Posterior vena cava (tissue), 2 donors: ENCODE results near the gene GABBR2. TPM values are rescaled to one million over a fixed set of nuclear protein-coding genes. Genes with fewer than 3 reads are reported as not detected.
"Not testable (repeated sequence)": the region's sequence is repeated elsewhere in the genome, so short reads cannot be mapped to it uniquely, and the experiment has no call there.

Experiments
- DNase-seq: peaks from one replicate; pipeline ENCODE4 v3.0.0-alpha.2; 2020; ENCODE audit warnings: low spot score
- intact Hi-C, 2 donors: fragments of 100-400 bp; cut with DNase I; formaldehyde crosslinking; loops; one replicate each; pipeline versions ENCODE4 v1.14.1 to v1.14.2; 2022 to 2023
- total RNA-seq, 2 donors: library from RNA; stranded (reverse); fragmentation: NEBNext Ultra II Directional; extraction: Animal tissue kit (Norgen Biotek cat#: 25700); gene quantifications; one replicate each; pipeline ENCODE4 v1.2.1, GENCODE V29; 2021
- donor health status: DM: yes; HTN: yes; CAD: no.
- donor health status: DM: yes; HTN: yes; CAD: no.

Gene GABBR2
- total RNA-seq, 2 donors from 2014 or later: not detected

DNA sequence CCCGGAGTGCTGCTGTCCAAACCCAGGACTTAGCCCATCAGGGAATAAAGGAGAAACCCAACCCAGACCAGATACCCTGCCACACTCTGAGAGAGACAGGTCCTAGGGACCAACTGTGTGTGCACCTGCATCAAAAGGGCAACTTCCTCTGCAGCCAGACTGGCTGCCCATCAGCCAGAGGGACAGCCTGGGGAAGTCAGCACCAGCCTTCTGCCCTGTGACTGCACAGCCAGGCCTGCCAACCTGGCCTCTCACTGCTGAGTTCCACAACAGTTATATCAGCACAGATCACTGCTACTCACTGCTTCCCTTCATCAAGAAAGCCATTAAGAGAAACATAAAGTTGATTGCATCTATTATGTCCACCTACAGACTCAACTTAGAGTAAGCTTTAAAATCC lies 18.0 kb downstream of the GABBR2 start:
- no peak for DNase-seq
- intact Hi-C loops: no loop called here

DNA sequence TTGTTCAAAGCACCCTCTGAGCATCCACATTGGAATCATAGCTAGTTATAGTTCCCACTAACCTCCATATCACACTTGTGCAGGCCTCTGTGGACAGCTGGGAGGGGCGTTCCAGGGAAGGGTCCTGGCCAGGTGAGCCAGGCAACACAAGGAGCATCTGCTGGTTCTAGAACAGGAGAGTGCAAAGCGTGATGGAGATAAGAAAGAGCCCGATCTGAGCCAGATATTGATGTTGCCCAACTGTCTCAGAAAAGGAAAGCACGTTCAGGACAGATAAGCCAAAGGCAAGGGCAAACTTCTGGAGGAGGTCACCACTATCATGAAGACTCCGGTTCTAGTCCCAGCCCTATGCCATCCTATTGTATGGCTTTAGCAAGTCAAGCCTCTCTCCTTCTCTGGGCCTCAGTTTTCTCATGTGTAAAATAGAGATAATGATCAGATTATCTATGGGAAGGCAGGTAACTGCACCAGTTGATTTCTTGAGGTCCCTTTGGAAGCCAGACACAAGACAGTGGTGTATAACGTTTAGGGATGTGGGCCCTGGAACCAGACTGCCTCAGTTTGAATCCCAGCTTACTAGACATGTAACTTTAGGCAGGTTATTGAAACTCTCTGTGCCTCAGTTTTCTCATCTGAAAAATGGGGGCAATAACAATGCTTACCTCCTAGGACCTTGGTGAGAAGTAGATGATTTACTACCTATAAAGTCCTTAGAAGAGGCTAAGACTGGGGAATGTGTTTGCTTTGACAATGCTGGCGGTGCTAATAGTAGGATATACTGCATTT lies 19.8 kb downstream of the GABBR2 start:
- DNase-seq: no peak
- intact Hi-C loops: no loop called here

DNA sequence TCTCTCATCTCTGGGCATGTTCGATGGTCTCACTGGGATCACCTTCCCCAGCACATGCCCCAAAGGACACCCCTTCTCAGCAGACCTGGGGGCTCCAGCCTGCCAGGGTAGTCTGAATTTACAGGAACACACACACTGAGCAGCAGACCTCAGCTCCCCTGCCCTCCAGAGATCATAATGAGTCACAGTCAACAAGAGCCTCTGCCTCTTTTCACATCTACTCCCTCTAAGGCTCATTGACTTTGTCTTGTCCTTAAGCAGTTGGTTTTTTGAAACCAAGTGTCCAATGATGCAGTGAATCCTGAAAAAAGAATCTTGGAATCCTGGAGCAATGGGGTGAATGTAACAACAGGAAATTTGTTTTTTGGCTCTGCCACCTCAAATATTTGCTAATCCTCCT lies 20.8 kb downstream of the GABBR2 start:
- no peak for DNase-seq
- intact Hi-C loops: no loop called here

DNA sequence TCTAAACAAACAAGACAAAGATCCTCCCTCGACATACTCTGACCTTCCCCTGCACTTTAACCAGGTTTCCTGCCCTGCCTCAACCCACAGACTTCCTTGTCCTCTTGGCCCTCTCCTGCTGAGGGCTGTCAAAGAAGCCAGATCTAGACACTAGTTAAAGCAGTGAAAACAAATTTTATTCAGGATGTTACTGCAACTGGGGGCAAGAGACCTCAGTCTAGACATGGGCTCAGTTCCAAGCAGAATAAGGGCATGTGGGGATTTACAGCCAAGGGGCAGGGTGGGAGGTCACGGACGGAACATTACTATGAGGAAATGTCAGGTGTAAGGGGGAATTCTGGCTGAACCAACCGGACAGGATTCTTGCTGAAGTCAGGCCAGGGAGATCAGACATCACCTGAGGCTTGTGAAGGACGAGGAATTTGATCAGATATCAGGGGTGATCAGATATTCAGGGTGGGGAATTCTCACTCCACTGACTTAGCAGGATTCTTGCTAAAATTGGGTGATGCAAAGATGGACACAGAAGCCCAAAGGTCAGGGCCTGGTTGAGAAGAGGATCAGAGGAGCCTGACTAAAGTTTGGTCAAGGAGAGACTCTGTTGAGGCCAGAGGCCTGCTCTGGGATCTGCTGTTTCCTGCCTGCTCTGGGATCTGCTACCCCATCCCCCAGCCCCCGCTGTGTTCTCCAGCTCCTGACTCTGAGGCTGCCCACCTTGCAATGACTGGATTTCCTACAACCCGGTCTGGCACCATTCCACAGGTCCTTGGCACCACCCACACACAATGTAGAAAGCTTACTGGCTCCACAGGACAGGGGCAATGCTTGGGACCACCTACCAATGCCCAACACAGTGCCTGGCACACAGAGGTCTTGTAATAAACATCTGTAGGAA lies 21.5 kb downstream of the GABBR2 start:
- DNase-seq: peak; percentile 66
- intact Hi-C loops: no loop called here

DNA sequence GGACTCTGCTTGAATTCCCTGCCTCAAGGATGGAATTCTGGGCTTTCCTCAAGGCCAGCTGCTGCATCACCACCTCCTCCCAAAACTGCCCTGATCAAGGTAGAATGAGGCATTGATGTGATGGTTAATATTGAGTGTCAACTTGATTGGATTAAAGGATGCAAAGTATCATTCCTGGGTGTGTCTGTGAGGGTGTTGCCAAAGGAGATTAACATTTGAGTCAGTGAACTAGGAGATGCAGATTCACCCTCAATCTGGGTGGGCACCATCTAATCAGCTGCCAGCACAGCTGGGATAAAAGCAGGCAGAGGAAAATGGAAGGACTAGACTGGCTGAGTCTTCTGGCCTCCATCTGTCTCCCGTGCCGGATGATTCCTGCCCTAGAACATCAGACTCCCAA lies 23.9 kb downstream of the GABBR2 start:
- DNase-seq, intact Hi-C loops: not testable (repeated sequence)

DNA sequence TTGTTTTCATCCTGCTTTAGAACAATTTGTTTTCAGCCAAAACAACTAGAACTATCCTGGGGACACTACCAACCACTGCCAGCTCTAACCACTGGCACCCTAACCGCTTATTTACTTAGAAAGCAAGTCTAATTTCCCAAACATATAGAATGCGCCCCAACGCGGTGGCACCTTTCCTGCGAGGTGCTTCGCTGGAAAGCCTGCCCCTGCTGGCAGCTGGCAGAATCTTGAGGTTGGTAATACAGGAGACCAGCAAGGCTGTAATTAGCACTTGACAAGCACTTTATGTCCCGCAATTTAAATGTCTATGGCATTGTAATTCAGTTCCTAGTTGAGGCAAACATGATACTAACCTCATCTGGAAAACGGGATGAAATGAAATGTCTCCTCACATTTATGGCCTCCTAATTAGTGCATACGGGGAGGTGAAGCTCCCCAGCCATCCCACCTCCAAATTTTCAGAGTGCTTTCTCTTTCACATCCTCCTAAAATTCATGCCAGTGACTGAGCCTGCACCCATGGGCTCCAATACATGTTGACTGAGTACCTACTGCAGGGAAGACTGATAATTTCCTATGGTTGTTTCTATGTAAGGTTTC lies 30.4 kb downstream of the GABBR2 start:
- intact Hi-C loops: no loop called here
- no peak for DNase-seq

DNA sequence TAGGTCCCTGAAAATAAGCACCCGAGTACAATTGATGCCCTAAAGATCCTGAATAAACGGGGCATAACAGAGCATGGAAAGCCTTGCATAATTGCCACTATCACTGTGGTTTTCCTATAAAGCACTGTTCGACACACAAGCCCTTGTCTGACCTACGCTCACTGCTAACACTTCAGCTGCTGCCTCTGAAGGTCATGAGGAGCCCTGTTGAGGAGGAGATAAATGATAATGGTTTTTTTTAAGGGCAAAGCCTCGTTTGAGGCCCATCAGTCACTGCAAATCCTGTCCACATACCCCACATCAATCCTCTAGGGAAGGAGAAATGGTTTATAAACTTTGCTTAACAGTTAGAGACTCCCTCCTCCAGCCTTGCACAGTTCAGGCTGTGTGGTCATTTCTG lies 35.1 kb downstream of the GABBR2 start:
- intact Hi-C loops: no loop called here
- DNase-seq: no peak

DNA sequence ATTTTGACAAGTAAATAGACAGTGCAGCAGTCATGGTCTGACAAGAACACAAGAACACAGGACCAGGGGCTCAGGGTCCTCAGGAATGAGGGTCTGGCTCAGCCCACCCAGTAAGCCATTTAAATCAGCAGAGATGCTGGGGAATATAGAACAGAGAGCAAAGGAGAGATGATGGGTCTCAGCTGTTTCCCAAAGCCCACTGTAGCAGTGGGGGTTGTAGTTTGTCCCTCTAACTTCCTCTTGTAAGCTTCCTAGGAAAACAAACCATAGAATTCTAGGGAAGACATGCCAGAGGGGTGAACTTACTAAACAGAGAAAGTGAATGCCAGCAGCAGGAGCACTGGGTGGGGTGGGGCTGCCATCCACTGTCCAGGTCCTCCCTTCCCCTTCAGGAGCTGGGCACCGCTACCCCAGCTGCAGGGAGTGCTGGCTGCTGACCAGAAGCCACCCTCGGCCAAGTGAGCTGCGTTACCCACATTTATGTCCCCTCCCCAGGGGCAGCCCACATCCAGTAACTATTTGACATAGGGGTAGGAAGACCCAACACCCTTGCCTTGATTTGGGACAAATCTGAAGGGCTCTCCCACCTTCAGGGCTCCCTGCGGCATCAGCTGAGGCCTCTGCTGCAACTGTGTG lies 41.6 kb downstream of the GABBR2 start:
- intact Hi-C loops: no loop called here
- no peak for DNase-seq

DNA sequence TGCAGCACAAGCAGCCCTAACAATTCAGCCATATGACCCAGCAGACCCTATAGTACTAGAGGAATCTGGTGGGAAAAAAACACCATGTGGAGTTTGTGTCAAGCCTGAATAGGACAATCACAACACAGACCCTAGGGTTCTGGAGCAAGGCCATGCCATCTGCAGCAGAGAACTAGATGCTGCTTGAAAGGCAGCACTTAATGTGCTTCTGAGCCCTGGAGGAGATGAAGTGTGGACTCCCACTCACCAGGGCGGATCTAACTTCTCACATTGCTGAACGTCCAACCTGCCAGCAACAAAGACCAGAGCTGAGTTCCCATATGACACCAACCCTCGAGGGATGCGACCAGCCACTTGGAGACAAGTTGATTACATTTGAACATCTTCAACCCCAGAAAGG lies 43.2 kb downstream of the GABBR2 start:
- no peak for DNase-seq
- intact Hi-C loops: no loop called here

DNA sequence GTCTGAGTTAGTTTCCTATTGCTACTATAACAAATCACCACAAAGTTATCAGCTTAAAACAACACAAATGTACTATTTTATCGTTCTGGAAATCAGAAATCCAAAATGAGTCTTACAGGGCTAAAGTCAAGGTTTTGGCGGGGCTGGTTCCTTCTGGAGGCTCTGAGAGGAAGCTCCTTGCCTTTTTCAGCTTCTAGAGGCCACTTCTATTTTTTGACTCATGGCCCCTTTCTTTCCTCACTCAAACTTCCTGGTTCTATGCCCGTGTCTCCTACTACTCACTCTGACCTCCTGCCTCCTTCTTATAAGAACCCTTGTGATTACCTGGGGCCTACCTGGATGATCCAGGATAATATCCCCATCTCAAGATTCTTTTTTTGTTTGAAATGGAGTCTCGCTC lies 48.2 kb downstream of the GABBR2 start:
- no peak for DNase-seq
- intact Hi-C loops: no loop called here

DNA sequence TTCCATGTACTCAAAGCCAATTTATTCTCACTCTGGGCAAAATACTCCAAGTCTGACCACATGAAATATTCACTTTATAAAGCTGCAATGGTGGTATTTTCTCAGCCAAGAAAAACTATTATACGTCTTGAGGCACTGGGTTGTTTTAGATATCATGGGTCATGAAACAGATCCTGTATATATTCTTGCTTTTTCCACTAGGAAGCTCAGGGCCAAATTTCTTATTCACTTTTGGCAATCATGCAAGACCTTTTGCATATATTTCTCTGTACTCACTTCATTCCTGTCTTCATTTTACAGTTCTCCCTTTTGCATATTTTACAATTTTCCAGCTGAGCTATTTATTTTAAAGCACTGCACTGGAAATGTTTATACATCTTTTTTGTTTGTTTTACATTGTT lies 49.8 kb downstream of the GABBR2 start:
- intact Hi-C loops: no loop called here
- DNase-seq: no peak

DNA sequence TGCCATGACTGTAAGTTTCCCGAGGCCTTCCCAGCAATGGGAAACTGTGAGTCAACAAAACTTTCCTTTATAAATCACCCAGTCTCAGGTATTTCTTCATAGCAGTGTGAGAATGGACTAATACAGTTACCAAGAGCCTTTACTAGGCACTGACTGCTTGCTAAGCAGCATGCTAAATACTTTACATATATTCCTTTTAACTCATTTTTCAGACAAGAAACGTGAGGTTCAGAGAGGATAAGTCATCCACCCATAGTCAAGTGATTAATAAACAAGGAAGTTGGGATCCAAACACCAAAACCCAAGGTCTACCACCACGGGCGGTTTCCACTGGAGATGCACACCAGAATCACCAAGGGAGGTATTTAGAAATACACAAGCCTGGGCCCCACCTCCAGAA lies 50.8 kb downstream of the GABBR2 start:
- DNase-seq: no peak
- intact Hi-C loops: no loop called here

DNA sequence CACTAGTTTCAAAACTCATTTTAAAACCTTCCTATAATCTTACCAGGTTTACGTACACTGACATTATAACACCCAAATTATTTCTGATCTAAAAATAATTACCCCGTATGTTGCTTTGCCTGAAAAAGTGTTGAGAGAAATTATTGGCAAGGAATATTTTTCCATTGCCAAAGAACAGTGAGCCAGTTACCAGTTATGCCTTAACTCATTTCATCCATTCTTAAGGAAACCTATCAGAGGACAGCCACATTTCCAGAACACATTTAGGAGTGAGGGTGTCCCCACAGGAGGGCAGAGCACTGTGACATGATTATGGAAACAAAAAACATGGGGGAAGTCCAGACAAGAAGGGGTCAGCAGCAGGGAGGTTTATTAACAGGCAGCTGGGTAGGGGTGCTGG lies 52.2 kb downstream of the GABBR2 start:
- intact Hi-C loops: no loop called here
- no peak for DNase-seq

DNA sequence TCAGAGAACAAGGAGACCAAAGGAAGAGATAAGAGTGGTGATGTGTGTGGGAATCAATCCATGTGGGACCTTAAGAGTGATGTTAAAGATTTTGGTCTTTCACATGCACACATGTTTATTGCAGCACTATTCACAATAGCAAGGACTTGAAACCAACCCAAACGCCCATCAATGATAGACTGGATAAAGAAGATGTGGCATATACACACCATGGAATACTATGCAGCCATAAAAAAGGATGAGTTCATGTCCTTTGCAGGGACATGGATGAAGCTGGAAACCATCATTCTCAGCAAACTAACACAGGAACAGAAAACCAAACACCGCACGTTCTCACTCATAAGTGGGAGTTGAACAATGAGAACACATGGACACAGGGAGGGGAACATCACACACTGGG lies 53.3 kb downstream of the GABBR2 start:
- DNase-seq, intact Hi-C loops: not testable (repeated sequence)

DNA sequence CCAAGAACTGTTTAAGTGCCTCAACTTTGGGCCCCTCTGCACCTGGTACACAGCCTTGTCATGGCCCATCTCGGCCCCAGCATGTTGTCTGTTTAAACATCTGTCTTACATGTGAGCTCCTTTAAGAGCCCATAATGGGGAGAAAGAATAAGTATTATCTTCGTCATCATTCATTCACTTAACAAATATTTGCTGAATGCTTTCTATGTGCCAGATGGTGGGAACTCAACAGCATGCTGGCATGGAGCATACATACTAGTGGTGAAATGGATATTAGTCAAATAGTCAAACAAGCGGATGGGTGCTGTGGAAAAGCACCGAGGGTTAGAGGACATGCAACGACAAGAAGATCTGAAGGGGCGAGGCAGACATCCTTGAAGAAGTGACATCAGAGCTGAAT lies 54.5 kb downstream of the GABBR2 start:
- DNase-seq: no peak
- intact Hi-C loops: no loop called here

DNA sequence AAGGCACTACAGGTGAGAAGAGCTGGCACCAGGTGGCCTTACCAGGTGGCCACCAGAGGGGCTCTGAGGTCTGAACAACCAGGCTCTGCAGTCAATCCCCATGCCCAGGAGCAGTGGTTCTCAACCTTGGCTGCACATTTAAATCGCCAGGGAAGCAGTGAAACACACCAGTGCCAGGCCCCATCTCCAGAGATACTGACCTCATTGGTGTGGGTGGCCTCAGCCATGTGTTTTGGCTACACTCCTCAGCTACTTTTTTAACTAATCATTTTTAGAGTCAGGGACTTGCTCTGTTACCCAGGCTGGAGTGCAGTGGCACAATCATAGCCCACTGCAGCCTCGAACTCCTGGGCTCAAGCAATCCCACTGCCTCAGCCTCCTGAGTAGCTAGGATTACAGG lies 56.0 kb downstream of the GABBR2 start:
- intact Hi-C loops: no loop called here
- DNase-seq: no peak

DNA sequence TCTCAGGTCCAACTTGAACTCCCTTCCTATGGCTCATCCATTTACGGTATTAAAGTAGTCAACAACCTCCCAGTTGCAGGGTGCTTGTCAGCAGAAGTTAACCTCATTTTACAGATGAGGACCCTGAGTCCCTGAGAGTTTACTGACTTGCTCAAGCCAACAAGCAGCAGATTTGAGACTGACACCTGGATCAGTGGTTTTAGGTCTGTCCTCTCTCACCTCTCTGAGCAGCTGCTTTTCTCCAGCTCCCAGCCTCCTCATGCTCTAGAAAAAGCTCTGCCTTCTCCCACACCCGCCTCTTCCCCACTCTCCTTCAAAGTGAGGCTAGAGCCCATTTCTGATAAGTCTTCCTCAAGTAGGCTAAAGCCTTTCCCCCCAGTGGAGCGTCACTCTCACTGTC lies 56.4 kb downstream of the GABBR2 start:
- no peak for DNase-seq
- intact Hi-C loops: no loop called here

DNA sequence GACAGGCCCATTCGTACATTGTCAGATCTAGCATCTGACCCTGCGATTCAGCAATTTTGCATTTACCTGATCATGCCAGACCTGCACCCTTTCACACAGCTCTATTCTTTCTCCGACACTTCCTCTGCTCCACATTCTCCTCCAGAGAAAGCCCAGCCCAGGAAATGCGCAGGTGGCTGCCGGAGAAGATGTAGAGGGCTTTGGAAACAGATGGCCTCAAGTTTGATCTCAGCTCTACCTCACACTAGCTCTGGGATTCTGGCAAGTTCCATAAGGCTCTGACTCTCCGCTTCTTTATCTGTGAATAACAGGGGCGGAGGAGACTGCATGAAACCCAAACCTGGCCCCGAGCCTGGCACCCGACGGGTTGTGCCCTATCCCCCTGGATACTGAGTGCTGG lies 61.5 kb downstream of the GABBR2 start:
- intact Hi-C loops: no loop called here
- DNase-seq: no peak

DNA sequence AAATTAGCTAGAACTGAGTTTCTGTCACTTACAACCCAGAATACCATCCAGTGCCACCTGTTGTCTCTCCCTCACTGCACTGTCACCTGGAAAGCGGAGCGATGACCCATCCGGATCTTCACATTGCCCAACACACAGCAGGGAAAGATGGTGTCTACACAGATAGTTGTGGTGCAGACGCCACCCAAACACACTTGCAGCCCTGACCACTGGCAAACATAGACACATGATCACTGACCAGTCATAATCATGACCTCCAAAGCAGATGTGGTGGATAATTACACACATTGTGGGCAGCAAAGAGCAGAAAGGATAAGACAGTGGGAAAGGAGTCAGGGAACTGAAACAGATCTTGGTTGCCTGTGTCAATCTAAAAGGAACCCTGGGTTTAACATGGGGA lies 64.7 kb downstream of the GABBR2 start:
- intact Hi-C loops: no loop called here

More for the DNA sequence above, 64.7 kb downstream of the GABBR2 start:
- no peak for DNase-seq
